GM12878 (cell line): ENCODE measurements around the gene ZNF672. TPM values are rescaled to one million over a fixed set of nuclear protein-coding genes. Genes with fewer than 3 reads are reported as not detected.
A peak's percentile ranks its signal among the peaks of the same experiment; 100 is the strongest.

Experiments
- ATAC-seq: fragments of 200-7000 bp; cut with Tn5 transposase; 3 replicates; pipeline ENCODE4 v1.9.1; 2020; ENCODE audit warnings: mild to moderate bottlenecking, moderate library complexity
- BruUV-seq: library from RNA; stranded (reverse); fragments of 400-500 nt; replicated peaks from 2 replicates; lab custom pipeline; 2021; lab: Mats Ljungman, UMichigan
- CTCF ChIA-PET: fragments of 300-600 bp; sonication (Branson Sonifier 250); formaldehyde crosslinking; extraction: SDS; loops from one replicate; lab custom pipeline; 2021; ENCODE audit warnings: inconsistent platforms; lab: Yijun Ruan, JAX
- POLR2A ChIA-PET: fragments of 350-600 bp; formaldehyde crosslinking; extraction: SDS; loops from one replicate; lab custom pipeline; 2021; ENCODE audit warnings: inconsistent platforms; lab: Charles Lee
- RAD21 ChIA-PET: fragments of 300-600 bp; sonication (Branson Sonifier 250); formaldehyde crosslinking; loops from one replicate; lab custom pipeline; 2023; ENCODE audit warnings: antibody characterized with exemption; ENCODE audit not compliant: unreplicated experiment; lab: Charles Lee
- SMC1A ChIA-PET: fragments of 300-600 bp; sonication (Branson Sonifier 250); formaldehyde crosslinking; loops from one replicate; lab custom pipeline; 2023; ENCODE audit not compliant: unreplicated experiment, uncharacterized antibody; lab: Charles Lee
- DNase-seq: peaks from one replicate; pipeline ENCODE4 v3.0.0-alpha.2; 2011; ENCODE audit warnings: low read depth, low spot score
- FAIRE-seq: peaks from 3 replicates; lab custom pipeline; 2011; peaks lifted over from hg19 to GRCh38; lab: Jason Lieb, UNC
- H2AFZ ChIP-seq: 2 replicates; pipeline ENCODE4 v1.6.0; 2011; ENCODE audit warnings: low read depth, low read length, control low read depth; ENCODE audit not compliant: control insufficient read depth
- H3K27ac ChIP-seq: 2 replicates; pipeline ENCODE4 v1.5.1; 2011; ENCODE audit warnings: control low read depth; ENCODE audit not compliant: control insufficient read depth, insufficient read depth
- H3K27me3 ChIP-seq, 2 experiments: replicated peaks in 1 of 2; 2 replicates each; pipeline versions ENCODE4 v1.6.0 to v1.6.1; 2011; ENCODE audit warnings: low read length in 1 of 2; ENCODE audit not compliant: control insufficient read depth in 2 of 2, insufficient read depth in 2 of 2
- H3K36me3 ChIP-seq, 2 experiments: 2 replicates each; pipeline ENCODE4 v1.5.1; 2011; ENCODE audit warnings: low read length in 1 of 2; ENCODE audit not compliant: control insufficient read depth in 2 of 2, insufficient read depth in 2 of 2
- H3K4me1 ChIP-seq: 2 replicates; pipeline ENCODE4 v1.6.1; 2011; ENCODE audit warnings: mild to moderate bottlenecking, low read length, moderate library complexity, mixed read lengths; ENCODE audit not compliant: control insufficient read depth, insufficient read depth
- H3K4me2 ChIP-seq: 2 replicates; pipeline ENCODE4 v1.6.0; 2011; ENCODE audit warnings: control low read depth; ENCODE audit not compliant: control insufficient read depth, insufficient read depth
- H3K4me3 ChIP-seq: fragments of 200-600 bp; sonication (generic); 2 replicates; pipeline ENCODE4 v1.5.1; 2016
- H3K79me2 ChIP-seq: 2 replicates; pipeline ENCODE4 v1.6.0; 2011; ENCODE audit warnings: low read length; ENCODE audit not compliant: control insufficient read depth, insufficient read depth
- H3K9ac ChIP-seq: 2 replicates; pipeline ENCODE4 v1.8.0; 2011; ENCODE audit warnings: low read length, control low read depth, mixed read lengths; ENCODE audit not compliant: control insufficient read depth, insufficient read depth
- H3K9me3 ChIP-seq: replicated peaks from 3 replicates; pipeline ENCODE4 v1.5.1; 2011; ENCODE audit warnings: mild to moderate bottlenecking, low read length; ENCODE audit not compliant: control insufficient read depth, insufficient read depth
- H4K20me1 ChIP-seq: 2 replicates; pipeline ENCODE4 v1.6.0; 2011; ENCODE audit not compliant: control insufficient read depth, insufficient read depth
- CBX3 ChIP-seq: fragments of 200-600 bp; sonication (generic); IDR thresholded peaks from 2 replicates; pipeline ENCODE4 v1.6.1; 2016; ENCODE audit warnings: low read depth, borderline replicate concordance
- CEBPZ ChIP-seq: fragments of 150-350 bp; IDR thresholded peaks from 2 replicates; pipeline ENCODE4 v1.6.1; 2016; ENCODE audit warnings: low read depth, low read length
- DPF2 ChIP-seq: fragments of 450-650 bp; IDR thresholded peaks from 2 replicates; pipeline ENCODE4 v1.6.1; 2017; ENCODE audit warnings: mild to moderate bottlenecking
- JUNB ChIP-seq: IDR thresholded peaks from 2 replicates; pipeline ENCODE4 v1.6.1; 2016; ENCODE audit warnings: antibody characterized with exemption, mild to moderate bottlenecking
- MLLT1 ChIP-seq: fragments of 450-650 bp; IDR thresholded peaks from 2 replicates; pipeline ENCODE4 v1.6.1; 2016; ENCODE audit warnings: mild to moderate bottlenecking
- MYB ChIP-seq: fragments of 150-350 bp; IDR thresholded peaks from 2 replicates; pipeline ENCODE4 v1.6.1; 2014; ENCODE audit warnings: mild to moderate bottlenecking, low read depth, low read length, borderline replicate concordance
- MYC ChIP-seq: IDR thresholded peaks from 2 replicates; pipeline ENCODE4 v1.6.1; 2011; ENCODE audit warnings: mild to moderate bottlenecking, low read length, moderate library complexity, inconsistent platforms; ENCODE audit not compliant: insufficient read depth, insufficient replicate concordance, insufficient read length, severe bottlenecking
- PAX5 ChIP-seq: IDR thresholded peaks from 2 replicates; pipeline ENCODE4 v1.6.1; 2011; ENCODE audit warnings: low read depth, low read length, borderline replicate concordance
- SP1 ChIP-seq: IDR thresholded peaks from one replicate; pipeline ENCODE4 v1.6.1; 2011; ENCODE audit warnings: low read depth, low read length
- YBX1 ChIP-seq: fragments of 450-650 bp; IDR thresholded peaks from 2 replicates; pipeline ENCODE4 v1.6.1; 2016; ENCODE audit warnings: antibody characterized with exemption
- ZBTB33 ChIP-seq: fragments of 450-650 bp; IDR thresholded peaks from 2 replicates; pipeline ENCODE4 v1.6.1; 2017; ENCODE audit warnings: mild to moderate bottlenecking
- ZNF384 ChIP-seq: IDR thresholded peaks from 2 replicates; pipeline ENCODE4 v1.6.1; 2012; ENCODE audit warnings: low read depth, mild to moderate bottlenecking, low read length, improper control_type of control experiment, borderline replicate concordance
- ZNF622 ChIP-seq: fragments of 450-650 bp; IDR thresholded peaks from 2 replicates; pipeline ENCODE4 v1.6.1; 2017; ENCODE audit warnings: mild to moderate bottlenecking, inconsistent platforms
- ZZZ3 ChIP-seq: IDR thresholded peaks from 2 replicates; pipeline ENCODE4 v1.6.1; 2011; ENCODE audit warnings: low read depth; ENCODE audit not compliant: control insufficient read depth, insufficient read length
- WGBS: methylation state at CpG from one replicate; pipeline ENCODE4 v1.1.6; 2016; ENCODE audit warnings: low lambda C conversion rate; ENCODE audit not compliant: insufficient replicate concordance, insufficient coverage; ENCODE audit errors: missing lambda C conversion rate; 5-methylcytosine and 5-hydroxymethylcytosine counted together
- in situ Hi-C: fragments of 300-500 bp; cut with MboI; formaldehyde crosslinking; loops from 9 replicates; pipeline ENCODE4 v1.14.3; 2018; ENCODE audit warnings: mixed read lengths
- intact Hi-C: fragments of 100-400 bp; cut with micrococcal nuclease; formaldehyde crosslinking; loops from one replicate; pipeline ENCODE4 v1.14.2; 2022; ENCODE audit not compliant: unreplicated experiment
- polyA plus RNA-seq, 11 experiments: library from polyadenylated mRNA; depleted of rRNA in 4 of 11; unstranded in 6 of 11; stranded (reverse) in 5 of 11; fragments of >200 nt; fragmentation: Nextera tagmentation in 4 of 11; fragmentation: Illumina TruSeq in 1 of 11; extraction: Ambion mirVana in 4 of 11; extraction: Trizol in 1 of 11; gene quantifications; 1 replicate in 1 of 11; 2 replicates in 10 of 11; pipeline versions ENCODE4 v1.2.1 to v1.2.3, GENCODE V29; 2011 to 2016; ENCODE audit warnings: inconsistent platforms in 2 of 11, missing spikeins in 2 of 11, low read depth in 1 of 11
- total RNA-seq, 4 experiments: library from RNA; depleted of rRNA in 3 of 4; stranded (reverse); fragments of >200 nt in 3 of 4; fragmentation: Illumina TruSeq in 1 of 4; extraction: Trizol in 1 of 4; gene quantifications; 2 replicates each; pipeline versions ENCODE4 v1.2.1 to v1.2.3, GENCODE V29; 2013 to 2021

The ZNF672 gene
- total and polyA plus RNA-seq, 10 of the 15 experiments (the other 5 are each of a cell fraction or from before 2014, with no cell fraction given), result 2.9 to 51.3 (median 39.8) TPM

- DNase-seq, result no peak
- POLR2A ChIA-PET, result interaction anchor here (0.8 to 3.4 kb wide), 7 partner anchors 9 to 64 kb away, joined by 3 to 28 read pairs (median 5); partner anchors contain the start of genes PGBD2, SH3BP5L and ZNF692
- FAIRE-seq, result no peak
- no peak for TF ChIP-seq MYC
- TF ChIP-seq YBX1, result no peak
- peak; percentile 99 for TF ChIP-seq ZBTB33
- no peak for TF ChIP-seq ZNF622
- TF ChIP-seq SP1, result no peak
- no peak for TF ChIP-seq ZZZ3
- TF ChIP-seq MLLT1, result peak; percentile 94
- no peak for TF ChIP-seq JUNB
- no peak for TF ChIP-seq CBX3
- no peak for TF ChIP-seq PAX5
- no peak for TF ChIP-seq ZNF384
- TF ChIP-seq CEBPZ, result no peak
- TF ChIP-seq DPF2, result no peak
- no peak for TF ChIP-seq MYB
Measured at GRCh38 chr1:248841702-248842395, 3.8 kb downstream of the ZNF672 start.

More at GRCh38 chr1:248841702-248842395, 3.8 kb downstream of the ZNF672 start:
- ChIA-PET SMC1A (interaction anchor here (0.9 to 2.6 kb wide), 16 partner anchors 10 to 599 kb away, joined by 3 to 16 read pairs (median 4); partner anchors contain the start of gene SH3BP5L), CTCF (interaction anchor here (0.8 to 4.8 kb wide), 16 partner anchors 10 to 85 kb away, joined by 3 to 52 read pairs (median 6); partner anchors contain the start of genes PGBD2, SH3BP5L and ZNF692), RAD21 (interaction anchor here (0.9 to 3.2 kb wide), 5 partner anchors 13 to 31 kb away, joined by 3 to 25 read pairs (median 3); partner anchors contain the start of genes SH3BP5L and ZNF692)
- Histone ChIP-seq H4K20me1 (no peaks in the 10 kb centered on the region), H3K79me2 (peaks cover 43% of the 10 kb centered on the region), H3K27ac (peak overlapping the region; percentile 65; the same call in 1 of the 2 replicates), H3K4me3 (no peak overlapping the region), H3K27me3 (no peaks in the 10 kb centered on the region), H3K36me3 (peaks cover 9 to 14% of the 10 kb centered on the region in 2 experiments), H2AFZ (no peak overlapping the region), H3K9me3 (no peaks in the 10 kb centered on the region), H3K4me1 (peaks cover 10% of the 10 kb centered on the region), H3K9ac (peak overlapping the region; percentile 32; the same call in 1 of the 2 replicates), H3K4me2 (peak overlapping the region; percentile 63)
- no peak for ATAC-seq
- in situ Hi-C loops (no loop called here), intact Hi-C loops (no loop called here)
- no TSS peak for BruUV-seq
- 68% methylated on average over 12 of the region's 12 CpGs for WGBS
